ENCODE measurements around the gene ROR2.

ROR2 gene

GRCh38 chr9:91946653-91947488, 3.2 kb downstream of the ROR2 start:
- peaks cover 7% of the 10 kb centered on the region for H3K36me3 Mint-ChIP-seq (ENCODE audit: low read depth)
- TF ChIP-seq, protein P1, sequence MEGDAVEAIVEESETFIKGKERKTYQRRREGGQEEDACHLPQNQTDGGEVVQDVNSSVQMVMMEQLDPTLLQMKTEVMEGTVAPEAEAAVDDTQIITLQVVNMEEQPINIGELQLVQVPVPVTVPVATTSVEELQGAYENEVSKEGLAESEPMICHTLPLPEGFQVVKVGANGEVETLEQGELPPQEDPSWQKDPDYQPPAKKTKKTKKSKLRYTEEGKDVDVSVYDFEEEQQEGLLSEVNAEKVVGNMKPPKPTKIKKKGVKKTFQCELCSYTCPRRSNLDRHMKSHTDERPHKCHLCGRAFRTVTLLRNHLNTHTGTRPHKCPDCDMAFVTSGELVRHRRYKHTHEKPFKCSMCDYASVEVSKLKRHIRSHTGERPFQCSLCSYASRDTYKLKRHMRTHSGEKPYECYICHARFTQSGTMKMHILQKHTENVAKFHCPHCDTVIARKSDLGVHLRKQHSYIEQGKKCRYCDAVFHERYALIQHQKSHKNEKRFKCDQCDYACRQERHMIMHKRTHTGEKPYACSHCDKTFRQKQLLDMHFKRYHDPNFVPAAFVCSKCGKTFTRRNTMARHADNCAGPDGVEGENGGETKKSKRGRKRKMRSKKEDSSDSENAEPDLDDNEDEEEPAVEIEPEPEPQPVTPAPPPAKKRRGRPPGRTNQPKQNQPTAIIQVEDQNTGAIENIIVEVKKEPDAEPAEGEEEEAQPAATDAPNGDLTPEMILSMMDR (IDR thresholded peaks at IDR 0.05; ENCODE audit: unreplicated experiment in 3 of 3) = no peak
- H3K4me1 Mint-ChIP-seq = peaks cover 56% of the 10 kb centered on the region
- H3K9me3 Mint-ChIP-seq = peaks cover 5% of the 10 kb centered on the region
- peak overlapping the region; percentile 67 to 84 (median 80) for H3K4me3 Mint-ChIP-seq
- H3K27me3 Mint-ChIP-seq (ENCODE audit: low read depth) = peaks cover 34% of the 10 kb centered on the region
- H3K27ac Mint-ChIP-seq = peak overlapping the region; percentile 83 to 95 (median 85)

GRCh38 chr9:91946196-91946595, 3.8 kb downstream of the ROR2 start:
- Mint-ChIP-seq H3K4me3 (peak overlapping the region; percentile 49 to 68 (median 66)), H3K27me3 (ENCODE audit: low read depth) (peaks cover 32% of the 10 kb centered on the region), H3K36me3 (ENCODE audit: low read depth) (peaks cover 14% of the 10 kb centered on the region), H3K27ac (peak overlapping the region; percentile 83 to 95 (median 85)), H3K9me3 (peaks cover 5% of the 10 kb centered on the region), H3K4me1 (peaks cover 52% of the 10 kb centered on the region)
- TF ChIP-seq, protein P1 (IDR thresholded peaks at IDR 0.05; ENCODE audit: unreplicated experiment in 3 of 3) = no peak

GRCh38 chr9:91945277-91946085, 4.5 kb downstream of the ROR2 start:
- Mint-ChIP-seq H3K36me3 (ENCODE audit: low read depth) (peaks cover 14% of the 10 kb centered on the region), H3K27me3 (ENCODE audit: low read depth) (peaks cover 24% of the 10 kb centered on the region), H3K9me3 (peaks cover 5% of the 10 kb centered on the region), H3K4me3 (peak overlapping the region; percentile 49 to 68 (median 66)), H3K4me1 (peaks cover 46% of the 10 kb centered on the region), H3K27ac (peak overlapping the region; percentile 83 to 95 (median 85))
- TF ChIP-seq, protein P1 (IDR thresholded peaks at IDR 0.05; ENCODE audit: unreplicated experiment in 3 of 3) = no peak

- peaks cover 14% of the 10 kb centered on the region for H3K36me3 Mint-ChIP-seq (ENCODE audit: low read depth)
- peaks cover 45% of the 10 kb centered on the region for H3K4me1 Mint-ChIP-seq
- peak overlapping the region in 2 of 3 experiments; percentile 42 to 48 for H3K4me3 Mint-ChIP-seq
- peaks cover 22% of the 10 kb centered on the region for H3K27me3 Mint-ChIP-seq (ENCODE audit: low read depth)
- TF ChIP-seq, protein P1 (IDR thresholded peaks at IDR 0.05; ENCODE audit: unreplicated experiment in 3 of 3) = no peak
- peaks cover 5% of the 10 kb centered on the region for H3K9me3 Mint-ChIP-seq
- H3K27ac Mint-ChIP-seq = peak overlapping the region; percentile 83 to 95 (median 85)
These were observed 5.3 kb downstream of the ROR2 start for GRCh38 chr9:91944711-91945110.

DNA sequence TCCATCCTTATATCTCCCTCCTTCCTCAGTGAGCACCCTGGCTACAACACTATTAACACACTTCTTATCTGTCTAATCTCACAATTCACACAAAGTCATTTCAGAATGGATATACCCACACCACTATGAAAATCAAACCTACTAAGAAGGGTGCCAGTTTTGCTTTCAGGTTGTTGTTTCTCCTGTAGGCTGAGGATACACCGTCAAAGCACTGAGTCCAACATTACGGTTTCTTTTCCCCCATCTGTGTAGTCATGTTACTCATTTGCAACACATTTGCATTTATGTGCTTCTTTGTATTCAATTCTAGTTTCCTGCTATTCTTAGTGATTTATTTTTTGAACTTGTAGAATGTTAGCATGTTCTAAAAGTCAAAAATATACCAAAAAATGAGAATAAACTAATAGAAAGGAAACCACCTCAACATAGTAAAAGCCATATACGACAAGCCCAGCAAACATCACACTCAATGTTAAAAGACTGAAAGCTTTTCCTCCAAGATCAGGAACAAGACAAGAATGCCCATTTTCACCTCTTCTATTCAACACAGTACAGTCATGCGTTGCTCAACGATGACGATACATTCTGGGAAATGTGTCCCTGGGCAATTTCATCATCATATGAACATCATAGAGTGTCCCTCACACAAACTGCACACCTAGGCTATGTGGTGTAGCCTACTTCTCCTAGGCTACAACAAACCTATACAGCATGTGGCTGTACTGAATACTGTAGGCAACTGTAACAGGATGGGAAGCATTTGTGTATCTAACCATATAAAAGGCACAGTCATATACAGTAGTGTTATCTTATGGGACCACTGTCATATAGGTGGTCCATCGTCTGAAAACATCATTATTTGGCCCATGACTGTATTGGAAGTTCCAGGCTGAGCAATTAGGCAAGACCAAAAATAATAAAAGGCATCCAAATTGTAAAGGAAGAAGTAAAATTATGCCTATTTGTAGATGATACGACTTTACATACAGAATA, 6.3 kb downstream of the ROR2 start:
- peaks cover 14% of the 10 kb centered on the region for H3K36me3 Mint-ChIP-seq (ENCODE audit: low read depth)
- H3K27ac Mint-ChIP-seq = peak overlapping the region; percentile 83 to 95 (median 85)

More for the DNA sequence above, 6.3 kb downstream of the ROR2 start:
- Mint-ChIP-seq H3K4me3 (peak overlapping the region in 1 of 3 experiments; percentile 29), H3K9me3 (peaks cover 5% of the 10 kb centered on the region), H3K27me3 (ENCODE audit: low read depth) (peaks cover 22% of the 10 kb centered on the region), H3K4me1 (peaks cover 48% of the 10 kb centered on the region)
- TF ChIP-seq, protein P1 (IDR thresholded peaks at IDR 0.05; ENCODE audit: unreplicated experiment in 3 of 3) = no peak
